Testis (tissue), 2 donors: ENCODE data around the gene GRAMD1B.

Experiments
- CTCF ChIP-seq, 3 experiments: fragments of 450-650 bp in 2 of 3; fragments of 200-600 bp in 1 of 3; sonication (generic) in 1 of 3; IDR thresholded peaks; one replicate each; pipeline ENCODE4 v1.5.1; 2016 to 2019; ENCODE audit warnings: antibody characterized with exemption in 3 of 3, mild to moderate bottlenecking in 2 of 3, moderate library complexity in 1 of 3
- POLR2A ChIP-seq: fragments of 450-650 bp; IDR thresholded peaks from one replicate; pipeline ENCODE4 v1.6.1; 2017; ENCODE audit warnings: antibody characterized with exemption, mild to moderate bottlenecking, moderate library complexity

GRCh38 chr11:123562829-123563228, 132.8 kb downstream of the GRAMD1B start:
- TF ChIP-seq CTCF (IDR thresholded peaks at IDR 0.05): no peak
- no peak for TF ChIP-seq POLR2A
